Panc1 (cell line): ENCODE measurements around the gene ZNF160.

Source experiments
- POLR2AphosphoS5 ChIP-seq: IDR thresholded peaks from 2 replicates; pipeline ENCODE4 v1.6.1; 2012; ENCODE audit warnings: mild to moderate bottlenecking, low read depth, low read length, moderate library complexity
- SIN3A ChIP-seq: IDR thresholded peaks from 2 replicates; pipeline ENCODE4 v1.6.1; 2012; ENCODE audit warnings: low read depth, mild to moderate bottlenecking, low read length, moderate library complexity, borderline replicate concordance; ENCODE audit not compliant: insufficient read depth
- TF ChIP-seq, protein P1 (sequence below): fragments of 450-650 bp; IDR thresholded peaks from 2 replicates; pipeline ENCODE4 v1.5.1; 2017; ENCODE audit warnings: mild to moderate bottlenecking
- TF ChIP-seq, protein P2 (sequence below), 2 experiments: IDR thresholded peaks; 2 replicates each; pipeline ENCODE4 v1.6.1; 2011 to 2012; ENCODE audit warnings: low read depth in 2 of 2, control low read depth in 1 of 2, low read length in 1 of 2, mild to moderate bottlenecking in 1 of 2, moderate library complexity in 1 of 2; ENCODE audit not compliant: insufficient read depth in 1 of 2

DNA sequence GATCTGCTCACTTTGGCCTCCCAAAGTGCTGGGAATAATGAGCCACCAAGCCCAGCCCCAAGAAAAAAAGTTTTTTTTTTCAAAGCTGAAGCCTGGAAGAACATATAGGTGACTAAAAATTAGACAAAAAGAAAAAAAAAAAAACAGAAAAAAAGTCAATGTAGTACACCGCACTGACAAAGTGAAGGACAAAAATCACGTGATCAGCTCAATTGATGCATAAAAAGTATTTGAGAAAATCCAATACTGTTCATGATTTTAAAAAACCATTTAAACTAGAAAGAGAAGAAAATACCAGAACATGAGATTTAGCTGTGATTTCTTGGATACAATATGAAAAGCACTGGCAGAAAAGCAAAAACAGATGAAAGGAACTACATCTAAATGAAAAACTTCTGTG is 69.2 kb downstream of the ZNF160 start:
- TF ChIP-seq, protein P1, sequence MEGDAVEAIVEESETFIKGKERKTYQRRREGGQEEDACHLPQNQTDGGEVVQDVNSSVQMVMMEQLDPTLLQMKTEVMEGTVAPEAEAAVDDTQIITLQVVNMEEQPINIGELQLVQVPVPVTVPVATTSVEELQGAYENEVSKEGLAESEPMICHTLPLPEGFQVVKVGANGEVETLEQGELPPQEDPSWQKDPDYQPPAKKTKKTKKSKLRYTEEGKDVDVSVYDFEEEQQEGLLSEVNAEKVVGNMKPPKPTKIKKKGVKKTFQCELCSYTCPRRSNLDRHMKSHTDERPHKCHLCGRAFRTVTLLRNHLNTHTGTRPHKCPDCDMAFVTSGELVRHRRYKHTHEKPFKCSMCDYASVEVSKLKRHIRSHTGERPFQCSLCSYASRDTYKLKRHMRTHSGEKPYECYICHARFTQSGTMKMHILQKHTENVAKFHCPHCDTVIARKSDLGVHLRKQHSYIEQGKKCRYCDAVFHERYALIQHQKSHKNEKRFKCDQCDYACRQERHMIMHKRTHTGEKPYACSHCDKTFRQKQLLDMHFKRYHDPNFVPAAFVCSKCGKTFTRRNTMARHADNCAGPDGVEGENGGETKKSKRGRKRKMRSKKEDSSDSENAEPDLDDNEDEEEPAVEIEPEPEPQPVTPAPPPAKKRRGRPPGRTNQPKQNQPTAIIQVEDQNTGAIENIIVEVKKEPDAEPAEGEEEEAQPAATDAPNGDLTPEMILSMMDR: no peak
- TF ChIP-seq SIN3A (no peak), POLR2AphosphoS5 (no peak)
- TF ChIP-seq, protein P2, sequence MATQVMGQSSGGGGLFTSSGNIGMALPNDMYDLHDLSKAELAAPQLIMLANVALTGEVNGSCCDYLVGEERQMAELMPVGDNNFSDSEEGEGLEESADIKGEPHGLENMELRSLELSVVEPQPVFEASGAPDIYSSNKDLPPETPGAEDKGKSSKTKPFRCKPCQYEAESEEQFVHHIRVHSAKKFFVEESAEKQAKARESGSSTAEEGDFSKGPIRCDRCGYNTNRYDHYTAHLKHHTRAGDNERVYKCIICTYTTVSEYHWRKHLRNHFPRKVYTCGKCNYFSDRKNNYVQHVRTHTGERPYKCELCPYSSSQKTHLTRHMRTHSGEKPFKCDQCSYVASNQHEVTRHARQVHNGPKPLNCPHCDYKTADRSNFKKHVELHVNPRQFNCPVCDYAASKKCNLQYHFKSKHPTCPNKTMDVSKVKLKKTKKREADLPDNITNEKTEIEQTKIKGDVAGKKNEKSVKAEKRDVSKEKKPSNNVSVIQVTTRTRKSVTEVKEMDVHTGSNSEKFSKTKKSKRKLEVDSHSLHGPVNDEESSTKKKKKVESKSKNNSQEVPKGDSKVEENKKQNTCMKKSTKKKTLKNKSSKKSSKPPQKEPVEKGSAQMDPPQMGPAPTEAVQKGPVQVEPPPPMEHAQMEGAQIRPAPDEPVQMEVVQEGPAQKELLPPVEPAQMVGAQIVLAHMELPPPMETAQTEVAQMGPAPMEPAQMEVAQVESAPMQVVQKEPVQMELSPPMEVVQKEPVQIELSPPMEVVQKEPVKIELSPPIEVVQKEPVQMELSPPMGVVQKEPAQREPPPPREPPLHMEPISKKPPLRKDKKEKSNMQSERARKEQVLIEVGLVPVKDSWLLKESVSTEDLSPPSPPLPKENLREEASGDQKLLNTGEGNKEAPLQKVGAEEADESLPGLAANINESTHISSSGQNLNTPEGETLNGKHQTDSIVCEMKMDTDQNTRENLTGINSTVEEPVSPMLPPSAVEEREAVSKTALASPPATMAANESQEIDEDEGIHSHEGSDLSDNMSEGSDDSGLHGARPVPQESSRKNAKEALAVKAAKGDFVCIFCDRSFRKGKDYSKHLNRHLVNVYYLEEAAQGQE (IDR thresholded peaks at IDR 0.05; ENCODE audit: insufficient read depth in 1 of 2, low read depth in 2 of 2, low read length in 1 of 2): no peak
